Smooth muscle cell (in vitro differentiated cells): Measurements from ENCODE around the gene CNP. TPM values are rescaled to one million over a fixed set of nuclear protein-coding genes. Genes with fewer than 3 reads are reported as not detected.
"Not testable (repeated sequence)": the region's sequence is repeated elsewhere in the genome, so short reads cannot be mapped to it uniquely, and the experiment has no call there.

Experiments
- DNase-seq: peaks from one replicate; lab custom pipeline; 2025; ENCODE audit not compliant: unreplicated experiment; lab: John Stamatoyannopoulos, UW
- H2AFZ ChIP-seq: fragments of 200-600 bp; sonication (generic); 2 replicates; pipeline ENCODE4 v1.6.0; 2016; ENCODE audit warnings: antibody characterized with exemption, low read depth, mild to moderate bottlenecking
- H3F3A ChIP-seq: fragments of 200-600 bp; sonication (generic); 2 replicates; pipeline ENCODE4 v1.6.0; 2017; ENCODE audit warnings: antibody characterized with exemption, low read depth
- H3K27ac ChIP-seq: fragments of 200-600 bp; sonication (generic); 2 replicates; pipeline ENCODE4 v1.5.1; 2016; ENCODE audit warnings: low read depth, mild to moderate bottlenecking
- H3K27me3 ChIP-seq: fragments of 200-600 bp; sonication (generic); 2 replicates; pipeline ENCODE4 v1.6.1; 2016; ENCODE audit warnings: low read depth, mild to moderate bottlenecking
- H3K36me3 ChIP-seq: fragments of 200-600 bp; sonication (generic); 2 replicates; pipeline ENCODE4 v1.5.1; 2016; ENCODE audit warnings: low read depth
- H3K4me1 ChIP-seq: fragments of 200-600 bp; sonication (generic); 2 replicates; pipeline ENCODE4 v1.5.1; 2016; ENCODE audit warnings: low read depth
- H3K4me2 ChIP-seq: fragments of 200-600 bp; sonication (generic); 2 replicates; pipeline ENCODE4 v1.6.0; 2016; ENCODE audit warnings: mild to moderate bottlenecking
- H3K4me3 ChIP-seq: fragments of 200-600 bp; sonication (generic); 2 replicates; pipeline ENCODE4 v1.5.1; 2016; ENCODE audit warnings: mild to moderate bottlenecking
- H3K79me2 ChIP-seq: fragments of 200-600 bp; sonication (generic); 2 replicates; pipeline ENCODE4 v1.6.0; 2016; ENCODE audit warnings: low read depth, mild to moderate bottlenecking
- H3K9ac ChIP-seq: fragments of 200-600 bp; sonication (generic); 2 replicates; pipeline ENCODE4 v1.6.0; 2016; ENCODE audit warnings: low read depth
- H3K9me3 ChIP-seq: fragments of 200-600 bp; sonication (generic); replicated peaks from 2 replicates; pipeline ENCODE4 v1.5.1; 2016; ENCODE audit warnings: low read depth
- H4K20me1 ChIP-seq: fragments of 200-600 bp; sonication (generic); 2 replicates; pipeline ENCODE4 v1.6.0; 2016; ENCODE audit warnings: low read depth
- CTCF ChIP-seq: fragments of 200-600 bp; sonication (generic); IDR thresholded peaks from 2 replicates; pipeline ENCODE4 v1.5.1; 2017; ENCODE audit warnings: borderline replicate concordance, mild to moderate bottlenecking, antibody characterized with exemption; ENCODE audit not compliant: insufficient read depth, poor library complexity, severe bottlenecking
- WGBS: methylation state at CpG from one replicate; pipeline ENCODE4 v1.1.7; 2016; ENCODE audit warnings: low lambda C conversion rate; 5-methylcytosine and 5-hydroxymethylcytosine counted together
- polyA plus RNA-seq: library from polyadenylated mRNA; unstranded; fragments of >200 nt; fragmentation: Nextera tagmentation; extraction: Ambion mirVana; gene quantifications from 2 replicates; pipeline ENCODE4 v1.2.1, GENCODE V29; 2016
- total RNA-seq: library from RNA; depleted of rRNA; stranded (reverse); fragments of >200 nt; gene quantifications from 2 replicates; pipeline ENCODE4 v1.2.3, GENCODE V29; 2014

CNP gene
- total and polyA plus RNA-seq, 2 experiments from 2014 or later: 34.7 to 60.1 TPM

DNA sequence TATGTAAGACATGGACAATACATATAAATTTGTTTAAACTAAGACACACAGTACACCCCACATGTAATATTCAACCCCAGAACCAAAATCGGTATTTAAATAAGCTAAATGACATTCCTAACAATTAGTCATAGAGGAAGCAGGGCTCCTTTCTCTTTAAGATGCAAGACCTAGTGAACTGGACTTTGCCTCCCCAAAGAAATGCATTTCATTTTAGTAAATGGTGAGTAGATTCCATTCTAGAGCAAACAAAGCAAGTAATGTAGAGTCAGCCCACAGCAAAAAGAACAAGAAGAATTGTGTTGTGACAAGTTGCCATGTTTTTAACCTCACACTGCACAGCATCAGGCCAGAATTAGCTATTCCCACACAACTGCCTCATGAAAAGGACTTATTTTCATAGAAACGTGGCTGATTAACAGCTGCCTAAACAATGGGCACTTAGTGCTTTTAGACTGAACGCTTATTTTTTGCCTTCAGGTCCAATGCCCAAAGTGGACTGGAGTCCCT, 36.3 kb downstream of the CNP start:
- Histone ChIP-seq H3K9me3 (no peaks in the 10 kb centered on the region), H3K4me1 (no peaks in the 10 kb centered on the region), H2AFZ (no peak overlapping the region), H3K36me3 (peaks cover 6% of the 10 kb centered on the region), H3K27ac (no peak overlapping the region), H3K79me2 (peaks cover 76% of the 10 kb centered on the region), H3K4me3 (peak overlapping the region; percentile 8), H3F3A (peaks cover 6% of the 10 kb centered on the region), H3K27me3 (no peaks in the 10 kb centered on the region), H3K9ac (no peak overlapping the region), H4K20me1 (peaks cover 96% of the 10 kb centered on the region), H3K4me2 (no peak overlapping the region)
- WGBS: 92% methylated on average over 3 of the region's 3 CpGs
- TF ChIP-seq CTCF: no peak
- no peak for DNase-seq

GRCh38 chr17:42005166-42005565, 38.6 kb downstream of the CNP start:
- no peak for TF ChIP-seq CTCF
- H3K79me2 ChIP-seq: peaks cover 99% of the 10 kb centered on the region
- peaks cover 8% of the 10 kb centered on the region for H3F3A ChIP-seq
- H4K20me1 ChIP-seq: peaks cover 100% of the 10 kb centered on the region
- H3K9me3 ChIP-seq: no peaks in the 10 kb centered on the region
- H3K4me3 ChIP-seq: no peak overlapping the region
- no peaks in the 10 kb centered on the region for H3K36me3 ChIP-seq
- H3K4me2 ChIP-seq: no peak overlapping the region
- H3K27me3 ChIP-seq: no peaks in the 10 kb centered on the region
- no peak overlapping the region for H2AFZ ChIP-seq
- 91% methylated on average over 1 of the region's 1 CpG for WGBS
- no peak overlapping the region for H3K27ac ChIP-seq
- DNase-seq: no peak
- no peaks in the 10 kb centered on the region for H3K4me1 ChIP-seq
- H3K9ac ChIP-seq: no peak overlapping the region

GRCh38 chr17:42009170-42009569, 42.6 kb downstream of the CNP start:
- Histone ChIP-seq H3K4me2 (no peak overlapping the region), H3K27ac (no peak overlapping the region), H3K9me3 (no peaks in the 10 kb centered on the region), H3K79me2 (peaks cover 100% of the 10 kb centered on the region), H2AFZ (no peak overlapping the region), H3K9ac (no peak overlapping the region), H3F3A (peaks cover 2% of the 10 kb centered on the region), H3K4me1 (no peaks in the 10 kb centered on the region), H3K27me3 (no peaks in the 10 kb centered on the region), H4K20me1 (peaks cover 100% of the 10 kb centered on the region), H3K36me3 (no peaks in the 10 kb centered on the region), H3K4me3 (no peak overlapping the region)
- WGBS: 92% methylated on average over 4 of the region's 4 CpGs
- no peak for TF ChIP-seq CTCF
- DNase-seq: no peak

DNA sequence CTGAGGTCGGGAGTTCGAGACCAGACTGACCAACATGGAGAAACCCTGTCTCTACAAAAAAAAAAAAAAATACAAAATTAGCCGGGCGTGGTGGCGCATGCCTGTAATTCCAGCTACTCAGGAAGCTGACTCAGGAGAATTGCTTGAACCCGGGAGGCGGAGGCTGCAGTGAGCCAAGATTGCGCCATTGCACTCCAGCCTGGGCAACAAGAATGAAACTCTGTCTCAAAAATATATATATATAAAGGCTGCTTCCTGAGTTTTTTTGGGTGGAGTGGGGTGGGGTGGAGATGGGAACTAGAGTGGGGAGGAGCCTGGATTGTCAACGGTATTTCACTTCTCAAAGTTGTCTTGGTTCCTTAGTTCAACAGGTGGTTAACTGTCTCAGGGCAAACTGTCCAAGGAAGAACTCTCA, 43.7 kb downstream of the CNP start:
- not testable (repeated sequence) for H3K4me1 ChIP-seq, H3K4me3 ChIP-seq, H3K36me3 ChIP-seq, DNase-seq, H3K4me2 ChIP-seq, H3K9me3 ChIP-seq, H3K9ac ChIP-seq, H2AFZ ChIP-seq, H3F3A ChIP-seq, H3K27me3 ChIP-seq, H3K27ac ChIP-seq
- 84% methylated on average over 9 of the region's 9 CpGs for WGBS
- H4K20me1 ChIP-seq: peaks cover 100% of the 10 kb centered on the region
- peaks cover 100% of the 10 kb centered on the region for H3K79me2 ChIP-seq
